ENCODE measurements around the gene ZFC3H1. TPM values are rescaled to one million over a fixed set of nuclear protein-coding genes. Genes with fewer than 3 reads are reported as not detected.
"Not testable (repeated sequence)": the region's sequence is repeated elsewhere in the genome, so short reads cannot be mapped to it uniquely, and the experiment has no call there.

ZFC3H1 gene
- total RNA-seq, 1 donor from 2014 or later = 51.7 TPM

DNA sequence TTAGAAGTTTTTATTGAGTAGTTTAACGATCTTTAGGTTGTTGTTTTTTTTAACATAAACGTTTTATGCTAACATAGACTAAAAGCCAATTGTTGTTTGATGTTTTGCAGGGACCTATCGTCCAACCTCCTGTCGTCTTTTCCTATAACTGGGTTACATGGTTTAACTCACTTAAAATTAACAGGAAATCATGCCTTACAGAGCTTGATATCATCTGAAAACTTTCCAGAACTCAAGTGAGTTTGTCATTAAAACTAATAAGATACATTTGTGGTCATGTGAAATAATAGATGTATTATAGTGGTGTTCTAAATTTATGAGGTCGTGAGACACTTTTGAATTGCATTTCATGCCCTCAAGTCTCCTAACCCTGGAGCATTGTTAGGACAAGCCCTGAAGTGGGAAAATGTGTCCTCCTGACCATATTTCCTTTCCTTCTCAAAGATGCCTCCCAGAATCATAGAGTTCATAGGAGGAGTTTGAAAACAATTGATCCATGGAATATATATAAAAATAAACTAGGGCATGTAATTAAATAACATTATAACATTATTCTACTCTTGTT lies 84.9 kb downstream of the ZFC3H1 start:
- no peaks in the 10 kb centered on the region for H3K27me3 ChIP-seq (ENCODE audit: insufficient read depth, low read length)
- DNase-seq (ENCODE audit: low read depth) (no peak), FAIRE-seq (no peak)
- no peak overlapping the region for H3K4me2 ChIP-seq (ENCODE audit: low read length)
- no peaks in the 10 kb centered on the region for H3K36me3 Mint-ChIP-seq (ENCODE audit: low read depth, unreplicated experiment)
- H3K36me3 ChIP-seq (ENCODE audit: insufficient read depth, low read length) = no peaks in the 10 kb centered on the region
- no peaks in the 10 kb centered on the region for H3K27me3 Mint-ChIP-seq (ENCODE audit: low read depth, unreplicated experiment)
- H3K4me3 Mint-ChIP-seq (ENCODE audit: unreplicated experiment) = no peak overlapping the region
- no peak overlapping the region for H2AFZ ChIP-seq (ENCODE audit: low read depth, low read length)
- H3K9me3 Mint-ChIP-seq (ENCODE audit: unreplicated experiment) = no peaks in the 10 kb centered on the region
- no peak overlapping the region for H3K4me3 ChIP-seq (ENCODE audit: insufficient read depth, low read depth, low read length)
- H3K4me1 ChIP-seq (ENCODE audit: insufficient read depth, low read length) = peaks cover 4% of the 10 kb centered on the region
- H3K79me2 ChIP-seq (ENCODE audit: insufficient read depth, low read length) = no peaks in the 10 kb centered on the region
- no peak overlapping the region for H3K9ac ChIP-seq (ENCODE audit: low read length)
- H3K27ac Mint-ChIP-seq (ENCODE audit: unreplicated experiment) = no peak overlapping the region
- H3K27ac ChIP-seq (ENCODE audit: low read depth, low read length) = no peak overlapping the region
- TF ChIP-seq, protein P1, sequence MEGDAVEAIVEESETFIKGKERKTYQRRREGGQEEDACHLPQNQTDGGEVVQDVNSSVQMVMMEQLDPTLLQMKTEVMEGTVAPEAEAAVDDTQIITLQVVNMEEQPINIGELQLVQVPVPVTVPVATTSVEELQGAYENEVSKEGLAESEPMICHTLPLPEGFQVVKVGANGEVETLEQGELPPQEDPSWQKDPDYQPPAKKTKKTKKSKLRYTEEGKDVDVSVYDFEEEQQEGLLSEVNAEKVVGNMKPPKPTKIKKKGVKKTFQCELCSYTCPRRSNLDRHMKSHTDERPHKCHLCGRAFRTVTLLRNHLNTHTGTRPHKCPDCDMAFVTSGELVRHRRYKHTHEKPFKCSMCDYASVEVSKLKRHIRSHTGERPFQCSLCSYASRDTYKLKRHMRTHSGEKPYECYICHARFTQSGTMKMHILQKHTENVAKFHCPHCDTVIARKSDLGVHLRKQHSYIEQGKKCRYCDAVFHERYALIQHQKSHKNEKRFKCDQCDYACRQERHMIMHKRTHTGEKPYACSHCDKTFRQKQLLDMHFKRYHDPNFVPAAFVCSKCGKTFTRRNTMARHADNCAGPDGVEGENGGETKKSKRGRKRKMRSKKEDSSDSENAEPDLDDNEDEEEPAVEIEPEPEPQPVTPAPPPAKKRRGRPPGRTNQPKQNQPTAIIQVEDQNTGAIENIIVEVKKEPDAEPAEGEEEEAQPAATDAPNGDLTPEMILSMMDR (IDR thresholded peaks at IDR 0.05; ENCODE audit: insufficient read depth, low read depth, low read length) = no peak
- TF ChIP-seq EZH2 (IDR thresholded peaks at IDR 0.05; ENCODE audit: insufficient read depth, low read length) = no peak
- peaks cover 9% of the 10 kb centered on the region for H3K4me1 Mint-ChIP-seq (ENCODE audit: low read depth, unreplicated experiment)
- no peaks in the 10 kb centered on the region for H3K9me3 ChIP-seq (ENCODE audit: insufficient read depth, low read depth, low read length)
- H4K20me1 ChIP-seq (ENCODE audit: insufficient read depth, low read length) = no peaks in the 10 kb centered on the region

- Histone ChIP-seq H2AFZ (ENCODE audit: low read depth, low read length) (no peak overlapping the region), H3K4me1 (ENCODE audit: insufficient read depth, low read length) (peaks cover 4% of the 10 kb centered on the region), H3K4me3 (ENCODE audit: insufficient read depth, low read depth, low read length) (no peak overlapping the region), H3K9me3 (ENCODE audit: insufficient read depth, low read depth, low read length) (no peaks in the 10 kb centered on the region), H3K4me2 (ENCODE audit: low read length) (no peak overlapping the region), H3K27ac (ENCODE audit: low read depth, low read length) (no peak overlapping the region), H3K9ac (ENCODE audit: low read length) (no peak overlapping the region), H3K27me3 (ENCODE audit: insufficient read depth, low read length) (no peaks in the 10 kb centered on the region), H3K79me2 (ENCODE audit: insufficient read depth, low read length) (no peaks in the 10 kb centered on the region), H3K36me3 (ENCODE audit: insufficient read depth, low read length) (no peaks in the 10 kb centered on the region), H4K20me1 (ENCODE audit: insufficient read depth, low read length) (no peaks in the 10 kb centered on the region)
- Mint-ChIP-seq H3K4me3 (ENCODE audit: unreplicated experiment) (no peak overlapping the region), H3K27ac (ENCODE audit: unreplicated experiment) (no peak overlapping the region), H3K9me3 (ENCODE audit: unreplicated experiment) (no peaks in the 10 kb centered on the region), H3K36me3 (ENCODE audit: low read depth, unreplicated experiment) (no peaks in the 10 kb centered on the region), H3K27me3 (ENCODE audit: low read depth, unreplicated experiment) (no peaks in the 10 kb centered on the region), H3K4me1 (ENCODE audit: low read depth, unreplicated experiment) (peaks cover 7% of the 10 kb centered on the region)
- TF ChIP-seq, protein P1 (IDR thresholded peaks at IDR 0.05; ENCODE audit: insufficient read depth, low read depth, low read length) = no peak
- TF ChIP-seq EZH2 (IDR thresholded peaks at IDR 0.05; ENCODE audit: insufficient read depth, low read length) = no peak
- FAIRE-seq (no peak), DNase-seq (ENCODE audit: low read depth) (no peak)
Observed at GRCh38 chr12:71576496-71576895, 87.2 kb downstream of the ZFC3H1 start.

- H3K4me3 Mint-ChIP-seq (ENCODE audit: unreplicated experiment); H3K4me3 ChIP-seq (ENCODE audit: insufficient read depth, low read depth, low read length); H3K27me3 ChIP-seq (ENCODE audit: insufficient read depth, low read length); FAIRE-seq; H3K9ac ChIP-seq (ENCODE audit: low read length); H3K36me3 ChIP-seq (ENCODE audit: insufficient read depth, low read length); H3K27me3 Mint-ChIP-seq (ENCODE audit: low read depth, unreplicated experiment); H3K4me2 ChIP-seq (ENCODE audit: low read length); H3K79me2 ChIP-seq (ENCODE audit: insufficient read depth, low read length); H3K27ac ChIP-seq (ENCODE audit: low read depth, low read length); H3K27ac Mint-ChIP-seq (ENCODE audit: unreplicated experiment); H4K20me1 ChIP-seq (ENCODE audit: insufficient read depth, low read length); H2AFZ ChIP-seq (ENCODE audit: low read depth, low read length); H3K9me3 ChIP-seq (ENCODE audit: insufficient read depth, low read depth, low read length); H3K36me3 Mint-ChIP-seq (ENCODE audit: low read depth, unreplicated experiment); H3K4me1 ChIP-seq (ENCODE audit: insufficient read depth, low read length); H3K9me3 Mint-ChIP-seq (ENCODE audit: unreplicated experiment); DNase-seq (ENCODE audit: low read depth): not testable (repeated sequence)
- peaks cover 11% of the 10 kb centered on the region for H3K4me1 Mint-ChIP-seq (ENCODE audit: low read depth, unreplicated experiment)
Observed at GRCh38 chr12:71569885-71570284, 93.8 kb downstream of the ZFC3H1 start.
